ENCODE measurements around the gene LRRN4.
"Not testable (repeated sequence)": the region's sequence is repeated elsewhere in the genome, so short reads cannot be mapped to it uniquely, and the experiment has no call there.

LRRN4 gene

DNA sequence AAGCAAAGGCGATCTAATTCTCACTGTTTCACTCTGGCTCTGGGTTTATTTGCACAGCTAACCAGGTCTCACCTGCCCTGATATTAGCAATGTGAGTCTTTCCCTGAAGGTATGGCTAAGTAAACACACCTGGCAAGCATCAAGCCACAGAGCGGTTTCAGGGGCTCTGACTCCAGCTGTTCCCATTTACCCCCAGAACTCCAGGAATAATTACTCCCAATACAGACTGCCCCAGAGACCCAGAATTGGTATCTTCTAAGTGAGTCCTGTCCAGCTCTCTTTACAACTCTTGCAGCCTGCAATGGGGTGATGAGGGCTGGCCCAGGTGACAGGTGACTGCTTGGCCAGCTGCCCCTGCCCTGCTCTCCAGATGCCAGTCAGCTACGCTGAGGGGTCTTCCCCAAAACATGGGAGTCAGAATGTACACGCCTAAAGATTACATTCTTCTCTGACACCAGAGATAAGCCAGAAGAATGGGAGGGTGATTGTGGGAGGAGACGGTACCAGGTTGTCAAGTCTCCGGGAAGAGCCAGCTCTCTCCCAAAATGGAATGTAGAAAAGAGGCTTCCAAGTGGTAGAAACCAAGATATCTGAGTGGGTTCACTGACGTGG is 4.9 kb upstream of the LRRN4 start:
- DNase-seq: no peak

DNA sequence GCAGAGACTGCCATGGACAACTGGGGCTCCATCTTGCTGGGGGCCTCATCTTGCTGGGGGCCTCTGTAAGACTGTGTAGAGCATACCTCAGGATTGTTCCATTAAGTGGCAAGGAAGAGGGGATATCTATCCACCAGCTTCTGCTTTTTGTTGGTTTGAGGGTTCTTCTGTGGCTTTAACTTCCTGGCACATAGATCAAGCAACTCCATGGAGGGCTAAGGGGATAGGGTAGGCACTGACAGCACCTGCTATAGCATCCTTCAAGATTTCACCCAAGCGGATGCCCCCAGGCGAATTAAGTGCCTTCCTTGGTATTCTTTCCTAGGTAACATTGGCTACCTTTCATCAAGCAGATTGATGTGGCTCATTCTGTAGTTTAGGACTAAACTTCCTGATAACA is 3.8 kb upstream of the LRRN4 start:
- no peak for DNase-seq

GRCh38 chr20:6057139-6057538 is 3.3 kb upstream of the LRRN4 start:
- DNase-seq: no peak

GRCh38 chr20:6055981-6056569 is 2.2 kb upstream of the LRRN4 start:
- DNase-seq: no peak

DNA sequence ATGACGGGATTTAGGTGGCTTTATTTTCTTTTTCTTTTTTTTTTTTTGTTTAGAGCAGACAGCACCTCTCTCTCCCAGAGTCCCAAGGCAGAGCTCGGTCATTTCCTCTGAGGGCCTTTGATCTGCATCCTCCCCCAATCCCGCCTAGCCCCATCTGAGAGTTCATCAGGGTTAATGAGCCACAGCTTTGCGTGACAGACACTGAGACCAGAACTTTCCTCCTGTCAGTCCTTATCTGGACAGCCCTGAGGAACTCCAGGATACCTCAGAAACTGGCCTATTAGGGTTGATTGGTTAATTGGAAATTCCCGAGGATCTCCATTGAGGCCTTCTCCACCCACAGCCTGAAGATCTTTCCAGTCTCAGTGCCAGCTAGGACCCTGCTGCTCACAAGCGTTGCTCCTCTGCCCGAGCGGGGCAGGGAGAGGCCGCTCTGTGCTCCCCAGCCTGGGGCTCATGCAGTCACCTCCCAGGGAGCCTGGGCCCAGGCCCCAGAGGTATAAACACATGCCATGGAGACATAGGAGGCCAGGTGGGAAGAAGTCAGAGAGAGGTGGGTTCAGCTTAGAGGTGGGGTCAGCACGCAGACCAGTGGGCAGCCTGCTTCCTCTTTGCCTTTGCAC is 1.4 kb upstream of the LRRN4 start:
- DNase-seq: no peak

GRCh38 chr20:6054689-6055051 is 810 bp upstream of the LRRN4 start:
- not testable (repeated sequence) for DNase-seq

GRCh38 chr20:6053064-6053775 is 640 bp downstream of the LRRN4 start:
- no peak for DNase-seq

- DNase-seq: peak; percentile 76
These were observed 2.4 kb downstream of the LRRN4 start for GRCh38 chr20:6051505-6051904.

DNA sequence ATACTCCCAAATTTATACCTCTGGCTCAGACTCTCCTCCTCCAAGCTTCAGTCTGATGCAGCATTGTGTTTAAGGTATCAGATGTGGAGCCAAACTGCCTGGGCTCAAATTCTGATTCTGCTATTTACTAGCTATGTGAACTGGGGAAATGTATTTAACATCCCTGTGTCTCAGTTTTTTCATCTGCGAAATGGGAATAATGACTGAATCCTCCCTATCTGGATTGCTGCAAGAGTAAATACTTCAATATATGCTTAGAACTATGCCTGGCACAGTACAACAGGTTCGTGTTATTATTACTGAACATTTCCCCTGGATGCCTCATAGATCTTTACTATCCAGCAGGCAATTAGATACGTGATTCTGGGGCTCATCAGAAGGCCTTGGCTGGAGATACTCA is 5.5 kb downstream of the LRRN4 start:
- no peak for DNase-seq

DNA sequence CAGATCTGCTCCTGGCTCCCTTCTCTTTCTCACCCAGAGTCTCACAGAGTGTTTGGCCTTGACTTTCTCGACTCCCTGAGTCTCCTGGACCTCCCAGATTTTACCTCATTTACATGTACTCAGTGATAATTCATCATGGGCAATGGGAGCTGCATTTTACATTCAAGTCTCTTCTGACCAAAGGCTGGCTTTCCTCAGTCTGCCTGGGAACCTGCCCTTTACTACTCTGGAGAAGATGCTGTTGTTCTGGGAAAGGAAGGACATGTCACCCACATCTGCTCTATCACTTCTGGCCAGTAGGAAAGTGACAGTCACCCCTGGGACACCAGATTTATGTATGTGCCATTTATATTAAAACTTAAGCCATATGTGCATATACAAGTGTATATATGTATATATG is 7.4 kb downstream of the LRRN4 start:
- no peak for DNase-seq

- DNase-seq: peak; percentile 29
These were observed 8.3 kb downstream of the LRRN4 start for GRCh38 chr20:6045566-6045965.

GRCh38 chr20:6044115-6044514 is 9.7 kb downstream of the LRRN4 start:
- no peak for DNase-seq

DNA sequence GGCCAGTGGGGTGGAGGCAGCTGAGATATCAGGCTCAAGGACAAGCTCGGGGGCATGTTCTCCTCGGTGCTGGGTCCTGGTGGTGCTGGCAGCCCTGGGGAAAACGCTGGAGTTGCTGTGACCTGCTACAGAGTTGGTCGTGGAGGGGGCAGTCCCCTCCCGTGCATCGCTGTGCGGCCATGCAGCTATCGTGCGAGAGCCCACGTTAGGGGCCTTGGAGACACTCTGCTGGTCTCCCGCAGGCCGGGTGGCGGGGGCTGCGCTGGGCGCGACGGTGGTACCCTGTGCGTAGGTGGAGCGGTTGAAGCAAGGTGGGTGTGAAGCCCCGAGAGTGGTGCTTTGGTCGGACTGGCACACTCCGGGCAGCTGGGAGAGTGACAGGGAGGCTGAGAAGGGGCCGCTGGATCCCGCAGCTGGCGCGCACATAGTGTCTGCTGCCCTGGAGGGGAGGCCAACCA is 12.0 kb downstream of the LRRN4 start:
- DNase-seq: no peak

- no peak for DNase-seq
These were observed 12.7 kb downstream of the LRRN4 start for GRCh38 chr20:6040958-6041807.

GRCh38 chr20:6040540-6040939 is 13.3 kb downstream of the LRRN4 start:
- DNase-seq: no peak

- no peak for DNase-seq
These were observed 14.1 kb downstream of the LRRN4 start for GRCh38 chr20:6039766-6040165.

GRCh38 chr20:6038256-6038655 is 15.6 kb downstream of the LRRN4 start:
- no peak for DNase-seq

DNA sequence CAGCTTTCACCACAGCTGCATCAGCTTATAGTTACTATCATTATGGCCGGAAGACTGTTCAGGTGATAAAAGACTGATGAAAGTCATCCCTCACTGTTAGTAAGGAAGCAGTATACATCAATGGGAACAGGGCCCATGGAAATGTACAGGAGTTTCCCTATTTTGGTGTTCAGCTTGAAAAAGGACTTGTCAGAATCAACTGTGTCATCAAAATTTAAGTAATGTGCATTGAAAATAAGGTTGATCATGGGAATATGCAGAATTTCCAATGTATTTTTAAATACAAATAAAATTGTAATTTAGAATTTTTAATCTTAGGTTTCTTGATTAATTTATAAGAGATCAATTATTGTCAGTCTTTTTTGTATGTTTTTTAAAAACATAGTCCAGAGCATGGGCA is 16.8 kb downstream of the LRRN4 start:
- no peak for DNase-seq

- DNase-seq: no peak
These were observed 17.6 kb downstream of the LRRN4 start for GRCh38 chr20:6036213-6036612.

DNA sequence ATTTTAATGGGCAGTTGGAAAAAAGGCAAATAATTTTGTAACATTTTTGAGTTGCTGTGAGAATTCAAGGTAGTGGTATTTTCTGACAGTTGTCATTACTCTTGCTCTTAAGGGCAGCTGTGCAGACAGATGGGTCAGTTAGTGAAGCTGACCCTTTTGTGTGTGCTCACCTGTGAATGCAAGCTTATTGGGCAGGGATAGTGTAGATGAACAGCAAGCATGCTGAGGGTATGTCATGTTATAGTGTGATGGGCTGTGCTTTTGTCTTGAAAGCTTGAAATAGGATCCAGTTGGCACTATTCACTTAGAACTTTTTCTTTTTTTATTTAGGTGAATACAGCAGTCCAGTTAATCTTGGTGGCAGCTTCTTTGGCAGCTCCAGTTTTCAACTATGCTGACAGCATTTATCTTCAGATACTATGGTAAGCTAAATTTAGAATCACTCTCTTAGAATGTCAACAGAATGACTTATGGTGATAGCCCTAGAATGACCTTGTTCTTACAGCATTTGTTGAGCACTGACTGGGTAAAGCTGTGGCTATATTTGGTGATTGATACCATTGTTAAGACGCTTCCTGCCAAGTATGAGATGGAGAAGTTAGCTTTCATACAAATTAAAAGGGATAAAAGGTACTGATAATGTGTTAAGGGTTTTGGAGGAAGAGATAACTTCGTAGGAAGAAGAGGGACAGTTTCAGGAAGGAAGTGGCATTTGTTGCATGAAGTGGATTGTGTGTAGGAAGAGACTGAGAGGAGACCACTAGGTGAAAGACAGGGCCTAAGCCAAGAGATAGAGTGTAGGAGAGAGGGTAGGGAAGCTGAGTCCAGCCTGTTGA is 19.5 kb downstream of the LRRN4 start:
- DNase-seq: peak; percentile 43

- not testable (repeated sequence) for DNase-seq
These were observed 21.0 kb downstream of the LRRN4 start for GRCh38 chr20:6032907-6033306.

DNA sequence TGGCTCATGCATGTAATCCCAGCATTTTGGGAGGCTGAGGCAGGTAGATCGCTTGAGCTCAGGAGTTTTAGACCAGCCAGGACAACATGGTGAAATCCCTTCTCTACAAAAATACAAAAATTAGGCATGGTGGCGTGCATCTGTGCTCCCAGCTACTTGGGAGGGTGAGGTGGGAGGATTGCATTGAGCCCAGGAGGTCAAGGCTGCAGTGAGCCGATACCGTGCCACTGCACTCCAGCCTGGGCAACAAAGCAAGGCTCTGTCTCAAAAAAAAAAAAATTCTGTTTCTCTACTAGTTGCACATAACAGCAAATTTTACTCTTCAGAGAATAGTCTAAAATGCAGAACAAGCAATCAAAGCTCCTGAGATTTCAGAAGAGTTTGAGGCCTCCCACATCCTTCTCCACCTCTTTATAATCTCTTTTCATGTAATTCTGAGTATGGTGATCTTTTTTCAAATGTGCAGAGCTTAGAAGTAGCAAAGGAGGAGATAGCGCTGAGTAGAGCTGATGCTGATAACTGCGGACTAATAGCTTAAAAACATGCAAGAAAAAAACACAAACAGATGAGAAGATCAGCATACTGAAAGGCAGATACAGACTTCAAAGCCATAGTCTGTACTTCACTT is 23.3 kb downstream of the LRRN4 start:
- no peak for DNase-seq

All from fibroblast of upper back skin (primary cell).